OCI-LY1 (cell line): ENCODE results near the gene LCN6.

ENCODE experiments used
- CTCF ChIP-seq: fragments of 200-600 bp; sonication (generic), shearing (Covaris generic); IDR thresholded peaks from 2 replicates; pipeline ENCODE4 v1.5.1; 2017; ENCODE audit warnings: mild to moderate bottlenecking, antibody characterized with exemption, low read length, moderate library complexity, mixed read lengths
- EZH2 ChIP-seq: fragments of 200-600 bp; sonication (generic), shearing (Covaris generic); IDR thresholded peaks from 2 replicates; pipeline ENCODE4 v1.8.0; 2017; ENCODE audit warnings: borderline replicate concordance, mixed run types, mild to moderate bottlenecking, antibody characterized with exemption, low read length, moderate library complexity, mixed read lengths

GRCh38 chr9:136732444-136733178 lies 15.7 kb downstream of the LCN6 start:
- TF ChIP-seq CTCF: no peak
- TF ChIP-seq EZH2: no peak
